K562 (cell line): Measurements from ENCODE around the gene ACADVL. TPM values are rescaled to one million over a fixed set of nuclear protein-coding genes. Genes with fewer than 3 reads are reported as not detected.
A peak's percentile ranks its signal among the peaks of the same experiment; 100 is the strongest.

Experiments used
- ATAC-seq: fragments of 200-7000 bp; cut with Tn5 transposase; 3 replicates; pipeline ENCODE4 v1.9.1; 2020; ENCODE audit warnings: moderate library complexity
- BruUV-seq: library from RNA; stranded (reverse); fragments of 400-500 nt; replicated peaks from 2 replicates; lab custom pipeline; 2021; lab: Mats Ljungman, UMichigan
- CTCF ChIA-PET: fragments of 300-600 bp; formaldehyde crosslinking; extraction: SDS; loops from one replicate; lab custom pipeline; 2021; ENCODE audit warnings: low intra/inter-chr PET ratio; lab: Yijun Ruan, JAX
- POLR2A ChIA-PET: fragments of 300-600, 350-650 bp; sonication (Branson Sonifier 250); formaldehyde crosslinking; extraction: SDS; loops from one replicate; lab custom pipeline; 2021; ENCODE audit warnings: antibody characterized with exemption, inconsistent platforms; lab: Yijun Ruan, JAX
- DNase-seq, 4 experiments: peaks; one replicate each; pipeline versions ENCODE4 v3.0.0 to v3.0.0-alpha.2; 2011 to 2018; ENCODE audit warnings: low spot score in 3 of 4, mixed read lengths in 3 of 4; ENCODE audit errors: extremely low read depth in 1 of 4
- FAIRE-seq: peaks from 2 replicates; lab custom pipeline; 2011; peaks lifted over from hg19 to GRCh38; lab: Jason Lieb, UNC
- H2AFZ ChIP-seq: 2 replicates; pipeline ENCODE4 v1.6.0; 2011; ENCODE audit warnings: low read depth, low read length, control low read depth, inconsistent platforms
- H3K27ac ChIP-seq: fragments of 200-600 bp; 3 replicates; pipeline ENCODE4 v1.8.0; 2011; ENCODE audit warnings: low read depth, mild to moderate bottlenecking, control low read depth, inconsistent platforms, low read length, moderate library complexity, mixed read lengths; ENCODE audit errors: extremely low read depth
- H3K27me3 ChIP-seq, 2 experiments: fragments of 300-600 bp in 1 of 2; 2 replicates in 1 of 2; 3 replicates in 1 of 2; pipeline versions ENCODE4 v1.6.0 to v1.8.0; 2011; ENCODE audit warnings: inconsistent platforms in 2 of 2, low read length in 2 of 2, mild to moderate bottlenecking in 1 of 2, mixed read lengths in 1 of 2, moderate library complexity in 1 of 2; ENCODE audit not compliant: control insufficient read depth in 2 of 2, insufficient read depth in 2 of 2
- H3K36me3 ChIP-seq: fragments of 300-600 bp; 3 replicates; pipeline ENCODE4 v1.8.0; 2011; ENCODE audit warnings: mild to moderate bottlenecking, low read length, inconsistent platforms; ENCODE audit not compliant: control insufficient read depth, insufficient read depth
- H3K4me1 ChIP-seq, 2 experiments: fragments of 200-600 bp in 1 of 2; replicated peaks in 1 of 2; 2 replicates in 1 of 2; 3 replicates in 1 of 2; pipeline versions ENCODE4 v1.5.1 to v1.8.0; 2011; ENCODE audit warnings: inconsistent platforms in 2 of 2, low read length in 2 of 2, mild to moderate bottlenecking in 1 of 2, mixed read lengths in 1 of 2, moderate library complexity in 1 of 2; ENCODE audit not compliant: control insufficient read depth in 2 of 2, insufficient read depth in 2 of 2
- H3K4me2 ChIP-seq: 2 replicates; pipeline ENCODE4 v1.6.1; 2011; ENCODE audit warnings: low read length, control low read depth, inconsistent platforms, mixed read lengths; ENCODE audit not compliant: insufficient read depth
- H3K4me3 ChIP-seq: fragments of 200-600 bp; sonication (generic), shearing (Covaris generic); 2 replicates; pipeline ENCODE4 v1.5.1; 2016; ENCODE audit warnings: control low read depth, inconsistent platforms
- H3K79me2 ChIP-seq: fragments of 200-600 bp; 3 replicates; pipeline ENCODE4 v1.8.0; 2011; ENCODE audit warnings: low read length, inconsistent platforms; ENCODE audit not compliant: control insufficient read depth, insufficient read depth
- H3K9ac ChIP-seq, 2 experiments: 2 replicates each; pipeline versions ENCODE4 v1.6.0 to v1.6.1; 2011; ENCODE audit warnings: low read depth in 2 of 2, low read length in 2 of 2, control low read depth in 1 of 2, inconsistent platforms in 1 of 2, mild to moderate bottlenecking in 1 of 2, mixed read lengths in 1 of 2; ENCODE audit not compliant: insufficient read depth in 1 of 2
- H3K9me1 ChIP-seq: one replicate; pipeline ENCODE4 v1.6.0; 2011; ENCODE audit warnings: inconsistent platforms, mild to moderate bottlenecking, low read length, moderate library complexity; ENCODE audit not compliant: control insufficient read depth, insufficient read depth
- H3K9me3 ChIP-seq: replicated peaks from 2 replicates; pipeline ENCODE4 v1.5.1; 2011; ENCODE audit warnings: low read depth, low read length, inconsistent platforms; ENCODE audit not compliant: control insufficient read depth, insufficient read depth
- H4K20me1 ChIP-seq: replicated peaks from 2 replicates; pipeline ENCODE4 v1.6.1; 2011; ENCODE audit warnings: low read length, inconsistent platforms, mixed read lengths; ENCODE audit not compliant: control insufficient read depth, insufficient read depth
- HINFP ChIP-seq: fragments of 450-650 bp; conservative IDR thresholded peaks from 2 replicates; pipeline ENCODE4 v1.6.1; 2016; ENCODE audit warnings: missing genetic modification characterization, low read depth, mild to moderate bottlenecking, control low read depth, missing compliant biosample characterization
- KDM1A ChIP-seq, 2 experiments: fragments of 450-650 bp; IDR thresholded peaks; 2 replicates each; pipeline ENCODE4 v1.6.1; 2016; ENCODE audit warnings: mild to moderate bottlenecking in 2 of 2
- MNT ChIP-seq, 2 experiments: fragments of 450-650 bp; conservative IDR thresholded peaks; 2 replicates each; pipeline ENCODE4 v1.6.1; 2017; ENCODE audit warnings: mild to moderate bottlenecking in 2 of 2, moderate library complexity in 2 of 2
- NELFE ChIP-seq: IDR thresholded peaks from 2 replicates; pipeline ENCODE4 v1.6.1; 2011; ENCODE audit warnings: mild to moderate bottlenecking; ENCODE audit not compliant: insufficient read depth, insufficient read length
- POLR3G ChIP-seq: IDR thresholded peaks from 2 replicates; pipeline ENCODE4 v1.6.1; 2011; ENCODE audit not compliant: insufficient read length, insufficient replicate concordance; ENCODE audit errors: extremely low read depth
- TCF7L2 ChIP-seq: fragments of 150-350 bp; IDR thresholded peaks from 2 replicates; pipeline ENCODE4 v1.6.1; 2016; ENCODE audit warnings: low read depth, mild to moderate bottlenecking, low read length, moderate library complexity
- TRIM25 ChIP-seq: fragments of 450-650 bp; IDR thresholded peaks from 2 replicates; pipeline ENCODE4 v1.7.0; 2016; ENCODE audit warnings: borderline replicate concordance
- ZNF398 ChIP-seq: fragments of 250-450 bp; sonication (Bioruptor Pico); IDR thresholded peaks from 2 replicates; pipeline ENCODE4 v1.8.0; 2021; ENCODE audit warnings: moderate library complexity, mild to moderate bottlenecking, inconsistent platforms
- ZNF639 ChIP-seq, 2 experiments: fragments of 200-800 bp in 1 of 2; sonication (Bioruptor generic) in 1 of 2; sonication (generic) in 1 of 2; formaldehyde crosslinking in 1 of 2; IDR thresholded peaks in 1 of 2; conservative IDR thresholded peaks in 1 of 2; 2 replicates each; pipeline versions ENCODE4 v1.5.0 to v1.6.1; 2016 to 2020; ENCODE audit warnings: missing compliant biosample characterization in 1 of 2, missing genetic modification characterization in 1 of 2, missing genetic modification reagents in 1 of 2
- ZNF644 ChIP-seq: fragments of 200-800 bp; sonication (Bioruptor generic); IDR thresholded peaks from 2 replicates; pipeline ENCODE4 v1.6.1; 2016; ENCODE audit warnings: low read depth, missing genetic modification characterization, missing compliant biosample characterization
- ZNF76 ChIP-seq: fragments of 250-450 bp; sonication (Bioruptor Pico); IDR thresholded peaks from 2 replicates; pipeline ENCODE4 v1.4.0; 2020; ENCODE audit warnings: mild to moderate bottlenecking, moderate library complexity, borderline replicate concordance
- WGBS: fragments of 100-300 bp; shearing (Covaris generic); methylation state at CpG from one replicate; pipeline ENCODE4 v1.1.6; 2016; ENCODE audit warnings: low coverage, mixed read lengths; ENCODE audit not compliant: insufficient coverage; ENCODE audit errors: missing lambda C conversion rate; 5-methylcytosine and 5-hydroxymethylcytosine counted together
- in situ Hi-C: fragments of 300-500 bp; cut with MboI; formaldehyde crosslinking; loops from 4 replicates; pipeline ENCODE4 v1.15.0; 2018; ENCODE audit warnings: inconsistent platforms, mixed read lengths
- intact Hi-C: fragments of 100-400 bp; cut with micrococcal nuclease; formaldehyde crosslinking; loops from 2 replicates; pipeline ENCODE4 v1.14.2; 2022
- polyA plus RNA-seq, 8 experiments: library from polyadenylated mRNA; depleted of rRNA in 4 of 8; stranded (reverse) in 5 of 8; unstranded in 3 of 8; fragments of >200 nt; fragmentation: Nextera tagmentation in 2 of 8; fragmentation: Illumina TruSeq in 1 of 8; extraction: Ambion mirVana in 2 of 8; extraction: Trizol in 1 of 8; gene quantifications; 2 replicates each; pipeline versions ENCODE4 v1.2.1 to v1.2.3, GENCODE V29; 2011 to 2014; ENCODE audit warnings: inconsistent platforms in 1 of 8, missing spikeins in 1 of 8
- total RNA-seq, 7 experiments: library from RNA; depleted of rRNA in 6 of 7; stranded (reverse); fragments of >200 nt in 6 of 7; fragmentation: Illumina TruSeq in 2 of 7; extraction: Trizol in 2 of 7; gene quantifications; 2 replicates each; pipeline versions ENCODE4 v1.2.1 to v1.2.3, GENCODE V29; 2011 to 2021; ENCODE audit warnings: low replicate concordance in 1 of 7

ACADVL gene
- total and polyA plus RNA-seq, 9 of the 15 experiments (the other 6 are each of a cell fraction or from before 2014, with no cell fraction given): 25.5 to 449 (median 214) TPM

GRCh38 chr17:7196651-7197401 is 22.9 kb upstream of the ACADVL start:
- BruUV-seq: no TSS peak
- Histone ChIP-seq H3K79me2 (no peaks in the 10 kb centered on the region), H3K27me3 (no peaks in the 10 kb centered on the region), H3K4me2 (no peak overlapping the region), H3K9me3 (no peaks in the 10 kb centered on the region), H3K9me1 (peaks cover 3% of the 10 kb centered on the region), H3K9ac (peak overlapping the region in 1 of 2 experiments; percentile 45; a peak in 1 of 4 replicates), H2AFZ (no peak overlapping the region), H3K4me1 (no peaks in the 10 kb centered on the region; a peak in 2 of 5 replicates), H3K27ac (no peak overlapping the region), H3K4me3 (no peak overlapping the region), H4K20me1 (no peaks in the 10 kb centered on the region), H3K36me3 (peaks cover 20% of the 10 kb centered on the region; the same call in 1 of the 3 replicates)
- in situ Hi-C loops (no loop called here), intact Hi-C loops (no loop called here)
- DNase-seq (no peak), FAIRE-seq (no peak), ATAC-seq (no peak)
- WGBS: 83% methylated on average over 20 of the region's 22 CpGs
- CTCF ChIA-PET: no interaction called here
- POLR2A ChIA-PET: no interaction called here
- TF ChIP-seq ZNF398: no peak
- no peak for TF ChIP-seq KDM1A (IDR thresholded peaks at IDR 0.05)
- no peak for TF ChIP-seq TRIM25
- no peak for TF ChIP-seq NELFE
- no peak for TF ChIP-seq TCF7L2
- no peak for TF ChIP-seq POLR3G
- TF ChIP-seq MNT (conservative IDR thresholded peaks at IDR 0.05): no peak
- TF ChIP-seq ZNF639 (CRISPR knock-in tag; conservative IDR thresholded peaks at IDR 0.05 in 1 of 2, IDR thresholded peaks at IDR 0.05 in 1 of 2): no peak
- TF ChIP-seq ZNF76: no peak
- TF ChIP-seq ZNF644 (tag): no peak
- TF ChIP-seq HINFP (tag): no peak
